ENCODE data around the gene RAPSN. TPM values are rescaled to one million over a fixed set of nuclear protein-coding genes. Genes with fewer than 3 reads are reported as not detected.

Gene RAPSN
- total RNA-seq, 2 donors from 2014 or later: 0.62 TPM; not detected in 1

GRCh38 chr11:47418454-47419259 is 30.3 kb downstream of the RAPSN start:
- Mint-ChIP-seq H3K36me3 (peaks cover 8 to 23% of the 10 kb centered on the region in 2 donors), H3K27ac (peak overlapping the region; percentile 62 to 95), H3K9me3 (no peaks in the 10 kb centered on the region)
- no peak for ATAC-seq
- no peak for DNase-seq (ENCODE audit: low spot score in 2 of 2)

DNA sequence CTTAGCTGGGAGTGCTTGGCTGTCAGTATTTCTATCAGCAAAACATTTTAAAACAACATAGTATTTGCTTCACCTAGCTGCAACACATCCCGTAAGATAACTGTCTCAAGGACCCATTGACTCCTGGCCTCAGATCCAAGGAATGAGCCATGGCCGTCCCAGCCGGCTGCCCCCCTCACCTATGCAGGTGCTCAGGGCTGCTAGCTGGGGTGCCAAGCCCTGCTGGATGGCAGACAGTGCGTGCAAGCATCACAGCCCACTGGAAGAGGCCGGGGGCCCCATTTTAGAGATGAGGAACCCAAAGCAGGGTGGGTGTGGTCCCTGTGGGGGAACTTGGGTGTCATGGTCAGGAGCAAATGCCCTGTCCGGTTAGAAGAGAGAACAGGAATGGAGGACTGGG is 31.2 kb downstream of the RAPSN start:
- no peaks in the 10 kb centered on the region for H3K9me3 Mint-ChIP-seq
- DNase-seq (ENCODE audit: low spot score in 2 of 2) (no peak), ATAC-seq (no peak)
- H3K27ac Mint-ChIP-seq: peak overlapping the region; percentile 62 to 95
- H3K36me3 Mint-ChIP-seq: peaks cover 6 to 22% of the 10 kb centered on the region in 2 donors

GRCh38 chr11:47415949-47416472 is 32.9 kb downstream of the RAPSN start:
- peak overlapping the region; percentile 24 to 29 for H3K27ac Mint-ChIP-seq
- ATAC-seq (peak; percentile 3 to 8), DNase-seq (ENCODE audit: low spot score in 2 of 2) (no peak)
- no peaks in the 10 kb centered on the region for H3K9me3 Mint-ChIP-seq
- H3K36me3 Mint-ChIP-seq: peaks cover 6 to 17% of the 10 kb centered on the region in 2 donors

GRCh38 chr11:47415091-47415854 is 33.7 kb downstream of the RAPSN start:
- DNase-seq (ENCODE audit: low spot score in 2 of 2) (no peak), ATAC-seq (peak; percentile 3 to 4)
- Mint-ChIP-seq H3K9me3 (no peaks in the 10 kb centered on the region), H3K36me3 (peaks cover 6 to 15% of the 10 kb centered on the region in 2 donors), H3K27ac (peak overlapping the region in 1 of 2 donors; percentile 24)

DNA sequence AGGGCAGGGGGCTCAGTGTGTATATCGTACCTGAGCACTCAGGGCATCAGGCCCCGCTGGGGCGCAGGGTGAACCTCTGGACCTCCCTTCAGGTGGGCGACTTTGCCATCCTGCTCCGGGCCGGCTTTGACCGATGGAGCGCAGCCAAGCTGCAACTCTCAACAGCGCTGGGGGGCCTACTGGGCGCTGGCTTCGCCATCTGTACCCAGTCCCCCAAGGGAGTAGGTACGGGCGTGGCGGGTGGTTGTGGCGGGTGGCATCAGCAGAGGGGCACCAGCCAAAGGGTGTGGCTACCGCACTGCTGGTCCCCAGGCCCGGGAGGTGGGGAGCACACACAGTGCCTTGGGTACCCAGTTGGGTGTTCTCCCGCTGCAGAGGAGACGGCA is 34.3 kb downstream of the RAPSN start:
- H3K27ac Mint-ChIP-seq: peak overlapping the region in 1 of 2 donors; percentile 68
- no peaks in the 10 kb centered on the region for H3K9me3 Mint-ChIP-seq
- ATAC-seq (peak in 1 of 2 donors; percentile 3), DNase-seq (ENCODE audit: low spot score in 2 of 2) (no peak)
- H3K36me3 Mint-ChIP-seq: peaks cover 0 to 9% of the 10 kb centered on the region in 2 donors

DNA sequence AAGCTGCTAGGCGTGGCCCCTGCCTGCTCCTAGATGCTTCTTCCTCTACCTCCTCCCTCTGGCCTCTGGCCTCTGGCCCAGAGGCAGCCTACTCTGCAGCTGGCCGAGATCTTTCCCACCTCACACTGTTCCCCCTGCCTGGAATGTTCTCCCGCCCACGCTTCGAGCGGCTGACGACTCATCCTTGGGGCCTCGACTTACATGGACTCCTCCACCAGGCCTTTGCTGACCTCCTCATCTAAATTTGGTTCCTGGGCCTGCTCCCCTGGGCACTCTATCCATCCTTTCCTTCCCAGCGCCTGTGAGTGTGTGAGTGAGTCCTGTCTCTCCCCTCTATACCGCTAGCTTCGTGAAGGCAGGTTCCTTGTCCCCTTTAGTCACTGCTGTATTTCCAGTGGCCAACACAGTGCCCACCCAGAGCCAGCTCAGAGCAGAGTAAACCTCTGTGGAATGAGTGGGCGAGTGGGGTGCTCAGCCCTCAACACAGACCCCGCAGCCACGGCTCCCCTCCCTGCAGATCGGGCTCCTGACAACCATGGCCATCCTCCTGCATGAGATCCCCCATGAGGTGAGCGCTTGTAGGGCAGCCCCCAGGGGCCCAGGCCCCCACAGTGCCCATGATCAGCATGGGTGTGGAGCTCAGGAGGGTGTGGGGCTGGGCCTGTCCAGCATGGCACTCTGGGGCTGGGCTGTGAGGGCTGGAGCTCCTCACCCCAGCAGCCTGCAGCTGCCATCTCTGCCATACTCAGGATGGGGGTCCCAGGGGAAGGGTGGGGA is 34.8 kb downstream of the RAPSN start:
- H3K9me3 Mint-ChIP-seq: no peaks in the 10 kb centered on the region
- DNase-seq (ENCODE audit: low spot score in 2 of 2) (no peak), ATAC-seq (peak in 1 of 2 donors; percentile 15)
- H3K27ac Mint-ChIP-seq: peak overlapping the region in 1 of 2 donors; percentile 68
- peaks cover 0 to 8% of the 10 kb centered on the region in 2 donors for H3K36me3 Mint-ChIP-seq

DNA sequence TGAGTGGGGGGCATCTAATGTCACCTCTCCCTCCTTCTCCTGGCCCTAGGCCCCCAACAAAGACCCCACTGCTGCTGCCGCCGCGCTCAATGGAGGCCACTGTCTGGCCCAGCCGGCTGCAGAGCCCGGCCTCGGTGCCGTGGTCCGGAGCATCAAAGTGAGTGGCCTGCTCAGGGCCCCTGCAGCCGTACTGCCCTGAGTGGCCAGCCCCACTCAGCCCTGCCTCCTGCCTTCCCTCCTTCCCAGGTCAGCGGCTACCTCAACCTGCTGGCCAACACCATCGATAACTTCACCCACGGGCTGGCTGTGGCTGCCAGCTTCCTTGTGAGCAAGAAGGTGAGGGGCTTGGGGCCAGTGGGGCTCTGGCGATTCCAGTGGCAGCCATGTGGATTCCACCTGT is 35.6 kb downstream of the RAPSN start:
- H3K9me3 Mint-ChIP-seq: no peaks in the 10 kb centered on the region
- H3K27ac Mint-ChIP-seq: peak overlapping the region in 1 of 2 donors; percentile 68
- H3K36me3 Mint-ChIP-seq: peaks cover 0 to 8% of the 10 kb centered on the region in 2 donors
- no peak for DNase-seq (ENCODE audit: low spot score in 2 of 2)
- ATAC-seq: no peak

- ATAC-seq (no peak), DNase-seq (ENCODE audit: low spot score in 2 of 2) (peak in 1 of 2 donors; percentile 78)
- H3K36me3 Mint-ChIP-seq: no peaks in the 10 kb centered on the region
These were observed 36.8 kb downstream of the RAPSN start for GRCh38 chr11:47411884-47412746.

GRCh38 chr11:47410370-47411264 is 38.3 kb downstream of the RAPSN start:
- H3K36me3 Mint-ChIP-seq: no peaks in the 10 kb centered on the region
- ATAC-seq: no peak
- H3K27ac Mint-ChIP-seq: no peak overlapping the region
- DNase-seq (ENCODE audit: low spot score in 2 of 2): no peak
- H3K9me3 Mint-ChIP-seq: no peaks in the 10 kb centered on the region

More at GRCh38 chr11:47411884-47412746, 36.8 kb downstream of the RAPSN start:
- Mint-ChIP-seq H3K27ac (no peak overlapping the region), H3K9me3 (no peaks in the 10 kb centered on the region)

DNA sequence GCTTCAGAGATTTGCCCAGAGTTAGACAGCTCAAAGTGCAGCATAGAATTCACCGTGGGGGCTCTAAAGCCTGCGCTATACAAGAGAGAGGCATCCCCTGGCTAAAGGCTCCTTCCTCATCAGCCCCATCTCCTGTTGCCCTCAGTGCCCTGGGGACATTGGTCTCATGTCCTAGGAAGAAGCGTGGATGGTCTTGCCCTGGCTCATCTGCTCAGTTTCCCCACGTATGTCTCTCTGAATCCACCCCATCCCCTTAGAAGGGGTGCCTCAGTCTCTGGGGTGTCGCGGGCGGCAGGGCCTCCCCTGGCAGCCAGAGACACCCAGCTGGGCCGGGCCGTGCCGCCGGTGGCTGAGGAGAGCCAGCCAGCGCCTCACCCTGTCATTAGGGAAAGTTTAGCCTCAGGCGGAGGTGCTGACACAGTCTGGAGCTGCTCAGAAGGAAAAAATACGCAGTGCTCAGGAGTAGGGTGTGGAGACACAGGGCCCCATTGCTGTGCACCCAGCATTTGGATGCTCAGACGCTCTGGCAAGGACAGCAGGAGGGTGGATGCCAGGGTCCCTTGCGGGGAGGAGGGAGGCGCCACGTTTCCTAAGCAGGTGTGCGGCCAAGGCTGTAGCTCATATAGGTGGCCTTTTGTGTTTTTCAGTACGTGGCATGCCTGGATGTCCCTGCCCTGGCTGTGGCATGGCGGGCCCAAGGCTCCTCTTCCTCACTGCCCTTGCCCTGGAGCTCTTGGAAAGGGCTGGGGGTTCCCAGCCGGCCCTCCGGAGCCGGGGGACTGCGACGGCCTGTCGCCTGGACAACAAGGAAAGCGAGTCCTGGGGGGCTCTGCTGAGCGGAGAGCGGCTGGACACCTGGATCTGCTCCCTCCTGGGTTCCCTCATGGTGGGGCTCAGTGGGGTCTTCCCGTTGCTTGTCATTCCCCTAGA is 39.2 kb downstream of the RAPSN start:
- ATAC-seq: no peak
- H3K9me3 Mint-ChIP-seq: no peaks in the 10 kb centered on the region

DNA sequence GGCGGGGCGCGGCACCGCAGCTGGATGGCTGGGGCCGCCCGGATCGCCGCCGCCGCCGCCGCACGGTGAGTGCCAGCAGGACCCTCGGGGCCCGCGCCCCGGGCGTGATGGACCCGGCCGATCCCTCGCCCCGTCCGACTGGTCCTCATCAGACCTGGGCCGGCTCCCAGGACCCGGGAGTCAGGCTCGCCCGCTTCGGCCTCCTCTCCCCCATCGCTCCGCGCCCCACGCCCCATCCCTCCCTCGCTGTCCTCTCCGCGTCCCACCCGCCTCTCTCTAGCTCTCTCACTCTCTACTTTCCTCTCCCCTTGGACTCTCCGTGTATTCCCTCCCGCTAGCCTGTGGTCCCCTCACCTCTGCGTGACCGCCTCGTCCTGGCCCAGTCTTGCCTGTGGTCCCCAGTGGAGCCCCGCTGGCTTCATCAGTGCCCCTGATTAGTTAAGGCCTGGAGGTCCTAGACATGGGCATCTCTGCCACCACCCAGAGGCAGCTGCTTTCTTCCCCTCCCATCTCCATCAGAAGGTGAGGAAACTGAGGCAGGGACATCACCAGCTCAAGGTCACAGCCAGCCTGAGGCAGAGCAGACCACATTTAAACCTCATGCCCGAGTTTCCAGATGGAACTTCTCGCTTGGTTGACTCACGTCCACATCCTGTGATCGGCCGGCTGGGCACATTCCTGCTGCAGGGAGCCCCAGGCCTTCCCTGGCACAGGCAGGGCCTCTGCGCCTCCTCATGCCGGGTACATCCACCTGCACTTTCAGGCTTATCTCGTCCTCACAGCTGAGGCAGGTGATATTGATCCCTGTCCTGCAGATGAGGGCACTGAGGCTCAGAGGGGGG is 40.1 kb downstream of the RAPSN start:
- Mint-ChIP-seq H3K36me3 (no peaks in the 10 kb centered on the region), H3K9me3 (no peaks in the 10 kb centered on the region), H3K27ac (peak overlapping the region; percentile 90 to 95)
- DNase-seq (ENCODE audit: low spot score in 2 of 2) (no peak), ATAC-seq (no peak)

More for the DNA sequence above, 39.2 kb downstream of the RAPSN start:
- H3K36me3 Mint-ChIP-seq: no peaks in the 10 kb centered on the region
- H3K27ac Mint-ChIP-seq: peak overlapping the region; percentile 90 to 95
- DNase-seq (ENCODE audit: low spot score in 2 of 2): no peak

- no peaks in the 10 kb centered on the region for H3K36me3 Mint-ChIP-seq
- peak within 1 kb of the TSS; percentile 90 to 95 for H3K27ac Mint-ChIP-seq
- no peaks in the 10 kb centered on the region for H3K9me3 Mint-ChIP-seq
- ATAC-seq (peak; percentile 86 to 93), DNase-seq (ENCODE audit: low spot score in 2 of 2) (peak; percentile 97 to 98)
These were observed 41.0 kb downstream of the RAPSN start, which contains the start of gene SLC39A13 for GRCh38 chr11:47407746-47408590. TSS of gene SLC39A13 (plus strand) at chr11:47408590. CDS start at chr11:47410095, 1,505 bp downstream.
